ENCODE measurements around the gene DNLZ. TPM values are rescaled to one million over a fixed set of nuclear protein-coding genes. Genes with fewer than 3 reads are reported as not detected.

Gene DNLZ
- total RNA-seq, 1 donor from 2014 or later: 19.9 TPM

GRCh38 chr9:136318776-136319241 lies 44.7 kb downstream of the DNLZ start:
- Mint-ChIP-seq H3K27ac (ENCODE audit: unreplicated experiment) (no peak overlapping the region), H3K4me1 (ENCODE audit: low read depth) (no peaks in the 10 kb centered on the region), H3K36me3 (ENCODE audit: low read depth) (peaks cover 7% of the 10 kb centered on the region), H3K4me3 (ENCODE audit: unreplicated experiment) (no peak overlapping the region), H3K9me3 (ENCODE audit: low read depth) (peaks cover 28% of the 10 kb centered on the region), H3K27me3 (ENCODE audit: low read depth) (peaks cover 5% of the 10 kb centered on the region)
- no peak for TF ChIP-seq CTCF (IDR thresholded peaks at IDR 0.05)
- DNase-seq (ENCODE audit: low spot score): no peak

- no peak overlapping the region for H3K4me3 Mint-ChIP-seq (ENCODE audit: unreplicated experiment)
- peaks cover 28% of the 10 kb centered on the region for H3K9me3 Mint-ChIP-seq (ENCODE audit: low read depth)
- no peaks in the 10 kb centered on the region for H3K4me1 Mint-ChIP-seq (ENCODE audit: low read depth)
- H3K27me3 Mint-ChIP-seq (ENCODE audit: low read depth): peaks cover 5% of the 10 kb centered on the region
- DNase-seq (ENCODE audit: low spot score): no peak
- TF ChIP-seq CTCF (IDR thresholded peaks at IDR 0.05): no peak
- H3K36me3 Mint-ChIP-seq (ENCODE audit: low read depth): peaks cover 7% of the 10 kb centered on the region
- no peak overlapping the region for H3K27ac Mint-ChIP-seq (ENCODE audit: unreplicated experiment)
These were observed 45.3 kb downstream of the DNLZ start for GRCh38 chr9:136318111-136318775.

GRCh38 chr9:136317695-136318094 lies 45.8 kb downstream of the DNLZ start:
- Mint-ChIP-seq H3K36me3 (ENCODE audit: low read depth) (peaks cover 7% of the 10 kb centered on the region), H3K4me1 (ENCODE audit: low read depth) (no peaks in the 10 kb centered on the region), H3K9me3 (ENCODE audit: low read depth) (peaks cover 28% of the 10 kb centered on the region), H3K27ac (ENCODE audit: unreplicated experiment) (no peak overlapping the region), H3K4me3 (ENCODE audit: unreplicated experiment) (no peak overlapping the region), H3K27me3 (ENCODE audit: low read depth) (peaks cover 5% of the 10 kb centered on the region)
- DNase-seq (ENCODE audit: low spot score): no peak
- no peak for TF ChIP-seq CTCF (IDR thresholded peaks at IDR 0.05)

- no peak for TF ChIP-seq CTCF (IDR thresholded peaks at IDR 0.05)
- peaks cover 7% of the 10 kb centered on the region for H3K36me3 Mint-ChIP-seq (ENCODE audit: low read depth)
- H3K4me3 Mint-ChIP-seq (ENCODE audit: unreplicated experiment): no peak overlapping the region
- H3K4me1 Mint-ChIP-seq (ENCODE audit: low read depth): no peaks in the 10 kb centered on the region
- H3K27ac Mint-ChIP-seq (ENCODE audit: unreplicated experiment): no peak overlapping the region
- no peak for DNase-seq (ENCODE audit: low spot score)
- peaks cover 28% of the 10 kb centered on the region for H3K9me3 Mint-ChIP-seq (ENCODE audit: low read depth)
- peaks cover 1% of the 10 kb centered on the region for H3K27me3 Mint-ChIP-seq (ENCODE audit: low read depth)
These were observed 46.5 kb downstream of the DNLZ start for GRCh38 chr9:136316896-136317676.

- no peaks in the 10 kb centered on the region for H3K4me1 Mint-ChIP-seq (ENCODE audit: low read depth)
- H3K27me3 Mint-ChIP-seq (ENCODE audit: low read depth): no peaks in the 10 kb centered on the region
- peaks cover 7% of the 10 kb centered on the region for H3K36me3 Mint-ChIP-seq (ENCODE audit: low read depth)
- H3K4me3 Mint-ChIP-seq (ENCODE audit: unreplicated experiment): no peak overlapping the region
- DNase-seq (ENCODE audit: low spot score): no peak
- no peak overlapping the region for H3K27ac Mint-ChIP-seq (ENCODE audit: unreplicated experiment)
- H3K9me3 Mint-ChIP-seq (ENCODE audit: low read depth): peaks cover 27% of the 10 kb centered on the region
- no peak for TF ChIP-seq CTCF (IDR thresholded peaks at IDR 0.05)
These were observed 47.2 kb downstream of the DNLZ start for GRCh38 chr9:136316271-136316751.
